H1 (cell line): ENCODE measurements around the gene CMC1.

ENCODE experiments used
- CBX8 ChIP-seq: fragments of 300-800, 300-1000 bp; sonication (generic); IDR thresholded peaks from 2 replicates; pipeline ENCODE4 v1.7.1; 2016; ENCODE audit warnings: low read depth, low read length, borderline replicate concordance
- CTCF ChIP-seq, 3 experiments: IDR thresholded peaks; 1 replicate in 2 of 3; 2 replicates in 1 of 3; pipeline versions ENCODE4 v1.5.1 to v1.6.1; 2011; ENCODE audit warnings: low read length in 3 of 3, mild to moderate bottlenecking in 3 of 3, inconsistent platforms in 2 of 3, low read depth in 1 of 3, moderate library complexity in 1 of 3; ENCODE audit not compliant: insufficient read depth in 1 of 3; ENCODE audit errors: control extremely low read depth in 1 of 3
- KDM4A ChIP-seq: IDR thresholded peaks from one replicate; pipeline ENCODE4 v1.7.1; 2012; ENCODE audit warnings: low read depth, mild to moderate bottlenecking, moderate library complexity, low read length, inconsistent platforms; ENCODE audit not compliant: severe bottlenecking
- MAX ChIP-seq: IDR thresholded peaks from 2 replicates; pipeline ENCODE4 v1.6.1; 2012; ENCODE audit warnings: inconsistent platforms
- POLR2A ChIP-seq, 2 experiments: IDR thresholded peaks; 1 replicate in 1 of 2; 2 replicates in 1 of 2; pipeline ENCODE4 v1.6.1; 2011; ENCODE audit warnings: low read depth in 2 of 2, low read length in 2 of 2, mild to moderate bottlenecking in 2 of 2; ENCODE audit errors: control extremely low read depth in 1 of 2
- POLR2AphosphoS5 ChIP-seq: IDR thresholded peaks from 2 replicates; pipeline ENCODE4 v1.6.1; 2011; ENCODE audit warnings: low read depth, low read length
- RAD21 ChIP-seq, 2 experiments: IDR thresholded peaks in 1 of 2; conservative IDR thresholded peaks in 1 of 2; 2 replicates each; pipeline ENCODE4 v1.6.1; 2011; ENCODE audit warnings: low read depth in 2 of 2, low read length in 2 of 2, improper control_type of control experiment in 1 of 2, inconsistent platforms in 1 of 2, mild to moderate bottlenecking in 1 of 2, moderate library complexity in 1 of 2
- RFX5 ChIP-seq: IDR thresholded peaks from 2 replicates; pipeline ENCODE4 v1.6.1; 2011; ENCODE audit warnings: low read depth, low read length, improper control_type of control experiment, borderline replicate concordance
- TAF1 ChIP-seq: IDR thresholded peaks from 2 replicates; pipeline ENCODE4 v1.6.1; 2011; ENCODE audit warnings: mild to moderate bottlenecking, low read depth, low read length

GRCh38 chr3:28326458-28326926 is 85.1 kb downstream of the CMC1 start:
- no peak for TF ChIP-seq RFX5
- TF ChIP-seq CTCF (IDR thresholded peaks at IDR 0.05; ENCODE audit: control extremely low read depth in 1 of 3, insufficient read depth in 1 of 3, low read depth in 1 of 3, low read length in 3 of 3), result no peak
- TF ChIP-seq RAD21 (IDR thresholded peaks at IDR 0.05 in 1 of 2, conservative IDR thresholded peaks at IDR 0.05 in 1 of 2; ENCODE audit: low read depth in 2 of 2, low read length in 2 of 2), result no peak
- TF ChIP-seq KDM4A, result no peak
- TF ChIP-seq MAX, result no peak
- no peak for TF ChIP-seq TAF1
- TF ChIP-seq CBX8, result no peak
- no peak for TF ChIP-seq POLR2AphosphoS5
- no peak for TF ChIP-seq POLR2A (IDR thresholded peaks at IDR 0.05; ENCODE audit: control extremely low read depth in 1 of 2, low read depth in 2 of 2, low read length in 2 of 2)
